ENCODE data around the gene SERPINB12. TPM values are rescaled to one million over a fixed set of nuclear protein-coding genes. Genes with fewer than 3 reads are reported as not detected.

SERPINB12 gene
- total RNA-seq, 2 donors from 2014 or later = not detected

GRCh38 chr18:63532471-63532870 lies 9.7 kb upstream of the SERPINB12 start:
- Histone ChIP-seq H3K27me3 (replicated peaks; ENCODE audit: insufficient read depth) (no peaks in the 10 kb centered on the region), H3K4me1 (ENCODE audit: control insufficient read depth in 1 of 2, low read depth in 2 of 2) (no peaks in the 10 kb centered on the region), H3K4me3 (no peak overlapping the region), H3K9me3 (no peaks in the 10 kb centered on the region), H3K36me3 (no peaks in the 10 kb centered on the region), H3K27ac (no peak overlapping the region)
- no peak for DNase-seq (ENCODE audit: low spot score)
- TF ChIP-seq, protein P1, sequence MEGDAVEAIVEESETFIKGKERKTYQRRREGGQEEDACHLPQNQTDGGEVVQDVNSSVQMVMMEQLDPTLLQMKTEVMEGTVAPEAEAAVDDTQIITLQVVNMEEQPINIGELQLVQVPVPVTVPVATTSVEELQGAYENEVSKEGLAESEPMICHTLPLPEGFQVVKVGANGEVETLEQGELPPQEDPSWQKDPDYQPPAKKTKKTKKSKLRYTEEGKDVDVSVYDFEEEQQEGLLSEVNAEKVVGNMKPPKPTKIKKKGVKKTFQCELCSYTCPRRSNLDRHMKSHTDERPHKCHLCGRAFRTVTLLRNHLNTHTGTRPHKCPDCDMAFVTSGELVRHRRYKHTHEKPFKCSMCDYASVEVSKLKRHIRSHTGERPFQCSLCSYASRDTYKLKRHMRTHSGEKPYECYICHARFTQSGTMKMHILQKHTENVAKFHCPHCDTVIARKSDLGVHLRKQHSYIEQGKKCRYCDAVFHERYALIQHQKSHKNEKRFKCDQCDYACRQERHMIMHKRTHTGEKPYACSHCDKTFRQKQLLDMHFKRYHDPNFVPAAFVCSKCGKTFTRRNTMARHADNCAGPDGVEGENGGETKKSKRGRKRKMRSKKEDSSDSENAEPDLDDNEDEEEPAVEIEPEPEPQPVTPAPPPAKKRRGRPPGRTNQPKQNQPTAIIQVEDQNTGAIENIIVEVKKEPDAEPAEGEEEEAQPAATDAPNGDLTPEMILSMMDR (IDR thresholded peaks at IDR 0.05) = no peak
- ATAC-seq (ENCODE audit: insufficient number of reproducible peaks, low FRiP score, low read depth) = no peak

DNA sequence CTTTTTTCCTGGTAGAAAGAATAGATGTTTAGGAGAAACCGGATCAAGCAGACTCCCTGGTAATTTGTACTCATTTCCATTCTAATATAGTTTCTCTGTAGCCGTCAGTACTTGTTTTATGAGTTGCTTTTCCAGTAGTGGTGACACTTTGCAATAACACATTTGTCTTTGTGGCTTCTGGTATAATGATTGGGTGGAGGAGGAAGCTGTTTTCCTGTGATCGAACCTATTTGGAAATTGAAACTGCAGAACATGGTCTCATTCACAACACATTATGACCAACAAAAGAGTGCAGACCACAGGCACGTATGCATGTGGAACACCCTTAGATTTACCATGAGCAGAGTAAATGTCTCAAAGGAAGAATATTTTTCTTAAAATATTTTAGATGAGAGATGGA lies 7.6 kb upstream of the SERPINB12 start:
- ATAC-seq (ENCODE audit: insufficient number of reproducible peaks, low FRiP score, low read depth) (no peak), DNase-seq (ENCODE audit: low spot score) (no peak)
- Histone ChIP-seq H3K36me3 (no peaks in the 10 kb centered on the region), H3K27me3 (replicated peaks; ENCODE audit: insufficient read depth) (no peaks in the 10 kb centered on the region), H3K4me1 (ENCODE audit: control insufficient read depth in 1 of 2, low read depth in 2 of 2) (no peaks in the 10 kb centered on the region), H3K27ac (no peak overlapping the region), H3K4me3 (no peak overlapping the region), H3K9me3 (no peaks in the 10 kb centered on the region)
- TF ChIP-seq, protein P1 (IDR thresholded peaks at IDR 0.05) = no peak

DNA sequence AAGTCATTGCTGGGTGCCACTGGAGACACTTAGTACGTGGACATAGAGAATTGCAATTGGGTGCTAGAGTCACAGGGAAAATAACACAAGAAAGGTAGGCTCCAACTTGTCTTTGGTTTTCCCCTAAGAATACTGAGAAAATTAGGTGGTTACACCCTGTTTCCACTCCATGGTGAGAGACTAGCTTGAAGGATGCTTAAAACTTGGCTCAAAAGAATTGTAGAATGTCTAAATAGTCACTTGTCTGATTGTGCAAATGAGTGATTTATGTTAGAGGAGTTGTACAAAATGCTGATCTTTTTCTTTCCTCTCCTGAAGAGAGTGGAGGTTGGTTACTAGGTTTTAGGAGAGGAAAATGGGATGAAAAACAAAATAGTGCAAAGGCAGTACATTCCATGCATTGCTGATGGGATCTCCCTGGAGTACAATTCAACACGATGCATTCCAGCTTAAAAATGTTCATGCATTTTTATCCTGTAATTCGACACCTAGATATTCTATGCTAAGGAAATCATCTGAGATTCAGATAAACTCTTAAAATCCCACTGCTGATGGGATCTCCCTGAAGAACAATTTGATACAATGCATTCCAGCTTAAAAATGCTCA lies 2.2 kb upstream of the SERPINB12 start:
- no peaks in the 10 kb centered on the region for H3K36me3 ChIP-seq
- H3K4me3 ChIP-seq = no peak overlapping the region
- no peak overlapping the region for H3K27ac ChIP-seq
- no peaks in the 10 kb centered on the region for H3K4me1 ChIP-seq (ENCODE audit: control insufficient read depth in 1 of 2, low read depth in 2 of 2)
- H3K9me3 ChIP-seq = no peaks in the 10 kb centered on the region
- TF ChIP-seq, protein P1 (IDR thresholded peaks at IDR 0.05) = no peak
- ATAC-seq (ENCODE audit: insufficient number of reproducible peaks, low FRiP score, low read depth) (no peak), DNase-seq (ENCODE audit: low spot score) (no peak)
- no peaks in the 10 kb centered on the region for H3K27me3 ChIP-seq (replicated peaks; ENCODE audit: insufficient read depth)

- Histone ChIP-seq H3K4me1 (ENCODE audit: control insufficient read depth in 1 of 2, low read depth in 2 of 2) (no peaks in the 10 kb centered on the region), H3K27me3 (replicated peaks; ENCODE audit: insufficient read depth) (no peaks in the 10 kb centered on the region), H3K27ac (no peak overlapping the region), H3K36me3 (no peaks in the 10 kb centered on the region), H3K4me3 (no peak overlapping the region), H3K9me3 (no peaks in the 10 kb centered on the region)
- no peak for DNase-seq (ENCODE audit: low spot score)
- no peak for ATAC-seq (ENCODE audit: insufficient number of reproducible peaks, low FRiP score, low read depth)
- TF ChIP-seq, protein P1 (IDR thresholded peaks at IDR 0.05) = no peak
These were observed 1.8 kb downstream of the SERPINB12 start for GRCh38 chr18:63544017-63544416.

DNA sequence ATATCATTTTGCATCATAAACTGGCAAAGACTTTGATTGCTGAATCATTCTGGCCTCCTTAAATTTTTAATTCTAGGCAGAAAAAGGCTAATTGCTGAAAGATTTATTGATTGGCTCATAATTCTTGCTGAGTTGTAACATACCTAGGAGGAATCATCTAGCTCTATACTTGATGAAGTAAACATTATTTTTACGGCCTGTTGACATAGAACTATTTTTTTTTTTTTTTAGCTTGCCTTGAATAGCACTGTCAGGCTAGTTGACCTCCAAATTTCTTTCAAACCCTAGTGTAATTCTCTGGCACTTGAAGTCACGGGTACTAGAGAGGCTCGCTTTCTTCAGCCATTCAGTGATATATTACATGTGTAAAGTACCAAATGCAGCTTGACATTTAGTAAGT lies 2.8 kb downstream of the SERPINB12 start:
- Histone ChIP-seq H3K9me3 (no peaks in the 10 kb centered on the region), H3K27ac (no peak overlapping the region), H3K4me1 (ENCODE audit: control insufficient read depth in 1 of 2, low read depth in 2 of 2) (no peaks in the 10 kb centered on the region), H3K36me3 (no peaks in the 10 kb centered on the region), H3K4me3 (no peak overlapping the region), H3K27me3 (replicated peaks; ENCODE audit: insufficient read depth) (no peaks in the 10 kb centered on the region)
- TF ChIP-seq, protein P1 (IDR thresholded peaks at IDR 0.05) = no peak
- ATAC-seq (ENCODE audit: insufficient number of reproducible peaks, low FRiP score, low read depth) (no peak), DNase-seq (ENCODE audit: low spot score) (no peak)
